Measurements from ENCODE around the gene EPM2AIP1. TPM values are rescaled to one million over a fixed set of nuclear protein-coding genes. Genes with fewer than 3 reads are reported as not detected.

Gene EPM2AIP1
- total and polyA plus RNA-seq, 9 of the 15 experiments (the other 6 are each of a cell fraction or from before 2014, with no cell fraction given) = 6.7 to 44.8 (median 25.2) TPM

- no TSS peak for BruUV-seq (replicated peaks)
- Histone ChIP-seq H3K9ac (ENCODE audit: insufficient read depth in 1 of 2, low read depth in 2 of 2, low read length in 2 of 2) (no peak overlapping the region), H3K36me3 (ENCODE audit: control insufficient read depth, insufficient read depth, low read length) (no peaks in the 10 kb centered on the region), H3K4me1 (replicated peaks in 1 of 2; ENCODE audit: control insufficient read depth in 2 of 2, insufficient read depth in 2 of 2, low read length in 2 of 2) (peaks cover 20 to 22% of the 10 kb centered on the region in 2 experiments), H3K27me3 (ENCODE audit: control insufficient read depth in 2 of 2, insufficient read depth in 2 of 2, low read length in 2 of 2) (no peaks in the 10 kb centered on the region), H4K20me1 (replicated peaks; ENCODE audit: control insufficient read depth, insufficient read depth, low read length) (no peaks in the 10 kb centered on the region), H3K79me2 (ENCODE audit: control insufficient read depth, insufficient read depth, low read length) (no peaks in the 10 kb centered on the region), H3K4me3 (no peak overlapping the region), H2AFZ (ENCODE audit: low read depth, low read length) (no peak overlapping the region), H3K27ac (ENCODE audit: extremely low read depth, low read depth, low read length) (no peak overlapping the region), H3K9me3 (replicated peaks; ENCODE audit: control insufficient read depth, insufficient read depth, low read depth, low read length) (peaks cover 24% of the 10 kb centered on the region), H3K4me2 (ENCODE audit: insufficient read depth, low read length) (no peak overlapping the region), H3K9me1 (ENCODE audit: control insufficient read depth, insufficient read depth, low read length) (no peaks in the 10 kb centered on the region)
- ATAC-seq = no peak
- FAIRE-seq = no peak
- TF ChIP-seq ZNF318 (IDR thresholded peaks at IDR 0.05; ENCODE audit: borderline replicate concordance in 1 of 2, low read depth in 1 of 2) (no peak), NR0B1 (IDR thresholded peaks at IDR 0.05; ENCODE audit: partially characterized antibody) (no peak), ELF4 (CRISPR knock-in tag; IDR thresholded peaks at IDR 0.05) (no peak), PTBP1 (IDR thresholded peaks at IDR 0.05; ENCODE audit: low read depth, low read length) (no peak), RAD51 (IDR thresholded peaks at IDR 0.05; ENCODE audit: borderline replicate concordance, low read depth) (no peak), NR2C1 (IDR thresholded peaks at IDR 0.05) (no peak), NR2C1 (tag; IDR thresholded peaks at IDR 0.05) (no peak), ARID2 (IDR thresholded peaks at IDR 0.05) (no peak), HMG20A (CRISPR knock-in tag; conservative IDR thresholded peaks at IDR 0.05) (no peak), ZNF76 (CRISPR knock-in tag; IDR thresholded peaks at IDR 0.05; ENCODE audit: borderline replicate concordance) (no peak), E2F3 (CRISPR knock-in tag; IDR thresholded peaks at IDR 0.05) (no peak)
- in situ Hi-C loops (cut with MboI) (no loop called here), intact Hi-C loops (cut with micrococcal nuclease) (no loop called here)
- 84% methylated on average over 28 of the region's 28 CpGs for WGBS (ENCODE audit: insufficient coverage, low coverage, missing lambda C conversion rate)
- ChIA-PET CTCF (ENCODE audit: low intra/inter-chr PET ratio) (no interaction called here), POLR2A (interaction anchor here (0.5 to 1.0 kb wide), 6 partner anchors 10 to 227 kb away, joined by 3 to 4 read pairs (median 3); no protein-coding TSS in a partner anchor)
- no peak for DNase-seq (ENCODE audit: extremely low read depth in 1 of 4, low spot score in 3 of 4)
These were observed 47.5 kb downstream of the EPM2AIP1 start for GRCh38 chr3:36945333-36945980.
